Bronchial epithelial cell (primary cell): Measurements from ENCODE around the gene E2F1. TPM values are rescaled to one million over a fixed set of nuclear protein-coding genes. Genes with fewer than 3 reads are reported as not detected.

Experiments used
- DNase-seq: peaks from one replicate; pipeline ENCODE4 v3.0.0-alpha.2; 2010; ENCODE audit warnings: low read depth
- FAIRE-seq: peaks from 2 replicates; lab custom pipeline; 2011; peaks lifted over from hg19 to GRCh38; lab: Jason Lieb, UNC
- H3K27me3 ChIP-seq: 2 replicates; pipeline ENCODE4 v1.5.1; 2011; ENCODE audit warnings: low read length; ENCODE audit not compliant: control insufficient read depth, insufficient read depth
- H3K36me3 ChIP-seq: 2 replicates; pipeline ENCODE4 v1.5.1; 2011; ENCODE audit warnings: low read length; ENCODE audit not compliant: control insufficient read depth, insufficient read depth
- H3K4me3 ChIP-seq: 2 replicates; pipeline ENCODE4 v1.5.1; 2011; ENCODE audit warnings: mild to moderate bottlenecking, low read depth, low read length, control low read depth
- CTCF ChIP-seq: IDR thresholded peaks from 2 replicates; pipeline ENCODE4 v1.5.1; 2011; ENCODE audit warnings: mild to moderate bottlenecking, moderate library complexity, low read length, control low read depth, inconsistent platforms; ENCODE audit not compliant: insufficient read depth, severe bottlenecking
- total RNA-seq: library from RNA; depleted of rRNA; stranded (reverse); fragments of >200 nt; gene quantifications from 2 replicates; pipeline ENCODE4 v1.2.1, GENCODE V29; 2014

The E2F1 gene
- total RNA-seq, 1 donor from 2014 or later = 0.26 TPM

- Histone ChIP-seq H3K36me3 (peaks cover 3% of the 10 kb centered on the region), H3K27me3 (no peaks in the 10 kb centered on the region), H3K4me3 (no peak overlapping the region)
- no peak for DNase-seq
- no peak for FAIRE-seq
- no peak for TF ChIP-seq CTCF
These were observed 27.7 kb upstream of the E2F1 start for GRCh38 chr20:33713865-33714367.

- Histone ChIP-seq H3K36me3 (peaks cover 4% of the 10 kb centered on the region), H3K27me3 (no peaks in the 10 kb centered on the region), H3K4me3 (no peak overlapping the region)
- DNase-seq = no peak
- FAIRE-seq = no peak
- TF ChIP-seq CTCF = no peak
These were observed 25.2 kb upstream of the E2F1 start for GRCh38 chr20:33711446-33711738.

GRCh38 chr20:33710681-33711445 is 24.7 kb upstream of the E2F1 start:
- FAIRE-seq (no peak), DNase-seq (no peak)
- no peak for TF ChIP-seq CTCF
- Histone ChIP-seq H3K27me3 (no peaks in the 10 kb centered on the region), H3K36me3 (peaks cover 4% of the 10 kb centered on the region), H3K4me3 (no peak overlapping the region)

- no peak for TF ChIP-seq CTCF
- H3K36me3 ChIP-seq = peaks cover 4% of the 10 kb centered on the region
- DNase-seq = no peak
- FAIRE-seq = no peak
- H3K4me3 ChIP-seq = no peak overlapping the region
- no peaks in the 10 kb centered on the region for H3K27me3 ChIP-seq
These were observed 23.8 kb upstream of the E2F1 start for GRCh38 chr20:33709905-33710541.

- FAIRE-seq (no peak), DNase-seq (no peak)
- TF ChIP-seq CTCF = no peak
- Histone ChIP-seq H3K4me3 (no peak overlapping the region), H3K27me3 (no peaks in the 10 kb centered on the region), H3K36me3 (peaks cover 4% of the 10 kb centered on the region)
These were observed 23.2 kb upstream of the E2F1 start for GRCh38 chr20:33709398-33709797.
